HEK293 (cell line): ENCODE data around the gene KRTAP10-6.

ENCODE experiments used
- SALL2 ChIP-seq: fragments of 450-650 bp; formaldehyde crosslinking; IDR thresholded peaks from 2 replicates; pipeline ENCODE4 v1.5.0; 2017; ENCODE audit warnings: missing biosample characterization, mild to moderate bottlenecking, missing genetic modification characterization, borderline replicate concordance
- ZNF202 ChIP-seq: fragments of 450-650 bp; formaldehyde crosslinking; IDR thresholded peaks from 2 replicates; pipeline ENCODE4 v1.5.1; 2016; ENCODE audit warnings: missing biosample characterization, missing genetic modification characterization, borderline replicate concordance
- ZNF670 ChIP-seq: fragments of 450-650 bp; formaldehyde crosslinking; IDR thresholded peaks from 2 replicates; pipeline ENCODE4 v1.5.1; 2016; ENCODE audit warnings: missing biosample characterization, missing genetic modification characterization, low read depth
- TF ChIP-seq, protein P1 (sequence below): fragments of 450-650 bp; formaldehyde crosslinking; IDR thresholded peaks from 2 replicates; pipeline ENCODE4 v1.5.1; 2016; ENCODE audit warnings: missing biosample characterization, missing genetic modification characterization

DNA sequence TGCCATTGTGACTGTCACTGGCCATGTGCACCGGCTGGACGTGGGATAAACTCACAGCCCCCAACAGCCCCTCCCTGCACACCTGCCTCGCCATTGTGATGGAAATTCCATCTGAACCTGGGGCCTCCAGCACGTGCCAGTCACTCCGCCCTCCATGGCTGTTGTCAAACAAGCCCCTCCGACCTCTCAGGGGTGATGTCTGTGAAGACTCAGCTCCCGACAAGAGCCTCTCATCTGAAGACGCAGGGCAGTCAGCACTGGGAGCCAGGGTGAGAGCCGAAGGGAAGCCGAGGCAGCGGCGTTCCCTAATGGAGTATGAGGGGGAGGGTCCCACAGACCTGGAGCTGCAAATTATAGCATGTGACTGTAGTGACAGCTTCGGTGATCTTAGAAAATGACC lies 39.6 kb downstream of the KRTAP10-6 start:
- TF ChIP-seq ZNF202 (tag by site-specific recombination) (no peak), ZNF670 (tag by site-specific recombination) (no peak), SALL2 (tag by site-specific recombination) (no peak)
- TF ChIP-seq, protein P1, sequence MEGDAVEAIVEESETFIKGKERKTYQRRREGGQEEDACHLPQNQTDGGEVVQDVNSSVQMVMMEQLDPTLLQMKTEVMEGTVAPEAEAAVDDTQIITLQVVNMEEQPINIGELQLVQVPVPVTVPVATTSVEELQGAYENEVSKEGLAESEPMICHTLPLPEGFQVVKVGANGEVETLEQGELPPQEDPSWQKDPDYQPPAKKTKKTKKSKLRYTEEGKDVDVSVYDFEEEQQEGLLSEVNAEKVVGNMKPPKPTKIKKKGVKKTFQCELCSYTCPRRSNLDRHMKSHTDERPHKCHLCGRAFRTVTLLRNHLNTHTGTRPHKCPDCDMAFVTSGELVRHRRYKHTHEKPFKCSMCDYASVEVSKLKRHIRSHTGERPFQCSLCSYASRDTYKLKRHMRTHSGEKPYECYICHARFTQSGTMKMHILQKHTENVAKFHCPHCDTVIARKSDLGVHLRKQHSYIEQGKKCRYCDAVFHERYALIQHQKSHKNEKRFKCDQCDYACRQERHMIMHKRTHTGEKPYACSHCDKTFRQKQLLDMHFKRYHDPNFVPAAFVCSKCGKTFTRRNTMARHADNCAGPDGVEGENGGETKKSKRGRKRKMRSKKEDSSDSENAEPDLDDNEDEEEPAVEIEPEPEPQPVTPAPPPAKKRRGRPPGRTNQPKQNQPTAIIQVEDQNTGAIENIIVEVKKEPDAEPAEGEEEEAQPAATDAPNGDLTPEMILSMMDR (tag by site-specific recombination), result no peak
